GM19328 (cell line): ENCODE results near the gene AKT3.

Source experiments
- ATAC-seq: cut with Tn5 transposase; IDR thresholded peaks from one replicate; pipeline ENCODE4 v1.9.1; 2021; ENCODE audit warnings: mild to moderate bottlenecking, moderate library complexity; ENCODE audit not compliant: unreplicated experiment

AKT3 gene

DNA sequence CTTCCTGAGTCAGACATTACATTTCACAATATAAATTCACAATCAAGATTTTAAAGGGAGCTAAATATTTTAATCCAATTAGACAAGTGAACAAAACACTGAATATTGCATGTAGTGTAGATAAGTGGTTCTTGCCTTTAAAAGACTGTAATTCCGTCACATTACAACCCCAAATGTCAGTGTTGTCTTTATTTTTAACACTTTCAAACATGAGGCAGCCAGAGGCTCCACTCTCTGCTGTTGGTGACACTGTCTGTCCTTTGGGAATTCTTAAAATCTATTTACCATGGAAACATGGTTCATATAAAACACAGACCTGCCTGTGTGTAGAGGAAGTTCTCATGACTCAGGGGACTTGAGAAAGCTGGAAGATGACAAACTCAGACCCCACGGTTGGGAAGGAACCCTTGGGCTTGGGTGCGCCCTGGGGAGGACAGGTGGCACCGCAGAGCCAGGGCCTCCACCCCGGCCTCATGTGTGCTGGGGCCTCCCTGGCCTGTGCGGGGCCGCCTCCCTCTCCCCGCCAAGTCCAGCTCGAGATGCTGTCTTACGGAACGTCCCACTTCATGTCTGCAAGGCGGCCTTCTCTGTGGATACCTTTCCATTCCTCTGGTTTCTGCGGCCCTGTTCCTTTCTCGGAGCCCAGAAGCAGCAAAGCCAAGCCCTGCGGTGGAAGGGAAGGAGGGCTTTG lies 355.2 kb downstream of the AKT3 start:
- no peak for ATAC-seq

GRCh38 chr1:243493156-243494129 lies 356.6 kb downstream of the AKT3 start:
- ATAC-seq, result no peak

DNA sequence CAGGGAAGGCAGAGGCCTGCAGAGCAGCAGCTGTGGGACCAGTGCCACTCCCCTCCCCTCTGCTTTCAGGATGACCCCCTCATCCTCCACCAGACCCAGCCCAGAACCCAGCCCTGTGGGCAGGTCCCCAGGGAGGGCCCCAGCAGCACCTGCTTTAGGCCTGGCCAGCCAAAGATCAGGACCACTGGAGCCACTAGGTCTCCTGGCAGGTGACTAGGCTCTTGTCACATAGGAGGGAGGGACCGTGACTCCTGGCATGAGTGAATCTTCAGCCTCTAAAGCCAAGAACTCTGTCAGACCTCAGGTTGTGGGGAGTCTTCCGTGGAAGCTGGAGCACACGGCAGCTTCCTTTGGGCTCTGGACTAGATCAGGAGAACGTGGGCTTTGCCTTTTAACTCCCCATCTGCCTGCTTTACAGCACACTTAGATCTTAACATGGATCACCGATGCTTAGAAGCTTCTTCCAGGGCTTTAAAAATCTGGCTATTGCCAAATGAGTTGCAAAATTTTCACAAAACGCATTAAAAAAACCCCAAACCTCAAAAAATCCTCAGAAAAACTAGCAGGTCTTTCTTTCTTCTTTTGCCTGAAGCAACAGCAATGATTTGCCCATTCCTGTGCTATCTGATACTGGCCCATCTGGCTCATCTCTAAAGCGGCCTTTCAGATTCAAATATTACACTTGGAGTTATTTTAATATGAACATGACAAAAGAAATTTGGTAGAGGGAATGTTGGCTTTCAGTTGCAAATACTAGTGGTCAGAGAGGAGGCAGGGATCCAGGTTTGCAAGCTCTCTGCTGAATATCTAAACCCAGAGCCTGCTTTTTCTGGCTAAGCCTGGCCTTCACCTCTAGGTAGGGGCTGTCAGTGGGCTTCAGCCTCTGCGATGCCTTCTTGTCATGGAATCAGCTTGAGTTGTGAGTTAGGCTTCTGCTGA lies 359.0 kb downstream of the AKT3 start:
- no peak for ATAC-seq

- ATAC-seq, result no peak
These were observed 360.1 kb downstream of the AKT3 start for GRCh38 chr1:243489681-243490546.

DNA sequence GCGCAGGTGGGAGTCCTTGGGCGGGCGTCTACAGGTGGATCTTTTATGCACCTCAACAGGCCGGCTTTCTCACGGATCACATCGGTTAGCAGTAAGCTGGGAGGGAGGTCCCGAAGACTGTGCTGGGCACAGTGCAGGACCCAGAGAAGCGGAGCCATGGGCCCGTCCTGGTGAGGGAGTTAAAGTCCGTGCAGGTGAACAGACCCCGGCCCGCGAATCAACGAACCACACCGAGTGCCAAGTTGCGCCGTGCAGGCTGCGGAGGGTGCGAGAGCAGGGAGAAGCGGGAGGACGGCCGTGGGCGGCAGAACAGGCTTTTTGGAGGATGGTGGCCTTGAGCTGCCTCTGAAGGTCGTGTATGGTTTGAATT lies 360.9 kb downstream of the AKT3 start:
- no peak for ATAC-seq

- ATAC-seq, result no peak
These were observed 361.4 kb downstream of the AKT3 start for GRCh38 chr1:243488459-243489157.

DNA sequence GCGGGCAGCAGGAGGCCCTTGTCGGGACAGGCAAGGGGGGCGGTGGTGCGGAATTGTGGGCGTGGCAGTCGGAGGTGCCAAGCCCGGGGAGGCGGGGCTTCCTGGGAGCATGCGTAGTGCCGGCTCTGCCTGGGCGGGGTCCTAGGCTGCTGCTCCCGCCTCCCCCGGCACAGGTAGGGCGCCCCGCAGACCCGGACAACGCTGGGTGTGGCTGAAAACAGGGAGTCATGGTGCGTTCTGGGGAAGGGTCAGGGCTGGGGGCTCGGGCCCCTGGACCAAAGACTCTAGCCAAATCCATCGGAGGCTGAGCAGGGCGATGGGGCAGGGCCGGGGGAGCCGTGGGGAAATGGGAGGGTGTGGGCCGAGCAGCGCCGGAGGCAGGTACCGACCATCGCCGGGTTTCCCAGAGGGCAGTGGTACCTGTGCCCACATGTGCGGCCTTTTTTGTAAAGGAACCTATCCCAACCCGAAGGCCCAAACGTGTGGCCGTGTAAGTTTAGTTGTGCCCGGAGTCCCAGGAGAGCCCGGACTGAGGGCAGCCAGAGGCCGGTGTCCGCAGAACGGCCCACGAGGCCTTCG lies 362.3 kb downstream of the AKT3 start:
- no peak for ATAC-seq

DNA sequence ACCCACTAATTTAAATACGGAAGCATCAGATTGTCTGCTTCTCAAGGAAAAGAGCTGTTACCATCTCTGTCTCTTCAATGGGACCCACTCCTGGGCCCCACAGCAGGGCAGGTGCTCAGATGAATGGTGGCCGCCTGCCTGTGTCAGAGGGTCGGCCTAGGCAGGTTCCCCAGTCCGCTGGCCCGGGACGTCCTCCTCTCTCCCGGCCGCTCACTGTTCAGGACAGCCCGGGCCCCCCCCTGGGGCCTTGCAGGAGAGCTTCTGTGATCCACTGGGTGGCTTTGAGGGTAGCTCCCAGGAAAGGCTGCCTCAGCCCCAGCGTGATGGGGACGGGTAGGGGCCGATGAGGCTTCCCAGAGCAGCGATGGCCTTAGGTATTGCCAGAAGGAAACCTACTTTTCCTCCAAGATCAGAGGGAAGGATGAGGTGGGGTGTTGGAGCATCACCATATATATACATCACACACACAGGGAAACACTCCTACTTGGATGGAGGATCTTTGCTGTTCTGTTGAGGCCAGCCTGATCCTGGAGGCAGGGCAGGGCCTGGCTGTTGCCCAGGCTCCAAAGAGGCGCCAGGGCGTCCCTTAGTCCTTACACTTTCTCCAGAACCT lies 362.9 kb downstream of the AKT3 start:
- ATAC-seq, result no peak

- ATAC-seq, result no peak
These were observed 366.1 kb downstream of the AKT3 start for GRCh38 chr1:243483952-243484351.

GRCh38 chr1:243483071-243483771 lies 366.8 kb downstream of the AKT3 start:
- no peak for ATAC-seq

GRCh38 chr1:243482141-243483022 lies 367.7 kb downstream of the AKT3 start:
- no peak for ATAC-seq

DNA sequence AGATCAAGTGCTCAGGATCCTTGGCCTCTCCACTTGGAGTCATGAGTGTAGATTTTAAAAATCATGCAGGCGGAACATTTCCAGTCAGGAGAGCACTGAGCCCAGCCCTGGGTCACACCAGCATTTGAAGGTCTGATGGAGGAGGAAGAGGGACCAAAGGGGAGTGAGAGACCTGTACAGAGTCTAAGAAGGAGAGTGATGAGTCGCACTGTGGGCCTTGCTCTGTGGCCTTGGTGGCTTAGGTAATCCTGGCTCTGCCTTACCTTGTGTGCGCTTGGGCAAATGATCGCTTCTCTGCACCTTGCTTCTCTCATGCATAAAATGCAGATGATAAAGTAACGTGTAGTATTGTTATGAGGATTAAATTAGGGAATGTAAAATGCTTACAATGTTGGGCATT lies 368.9 kb downstream of the AKT3 start:
- ATAC-seq, result no peak

- ATAC-seq, result no peak
These were observed 372.2 kb downstream of the AKT3 start for GRCh38 chr1:243477731-243478290.

DNA sequence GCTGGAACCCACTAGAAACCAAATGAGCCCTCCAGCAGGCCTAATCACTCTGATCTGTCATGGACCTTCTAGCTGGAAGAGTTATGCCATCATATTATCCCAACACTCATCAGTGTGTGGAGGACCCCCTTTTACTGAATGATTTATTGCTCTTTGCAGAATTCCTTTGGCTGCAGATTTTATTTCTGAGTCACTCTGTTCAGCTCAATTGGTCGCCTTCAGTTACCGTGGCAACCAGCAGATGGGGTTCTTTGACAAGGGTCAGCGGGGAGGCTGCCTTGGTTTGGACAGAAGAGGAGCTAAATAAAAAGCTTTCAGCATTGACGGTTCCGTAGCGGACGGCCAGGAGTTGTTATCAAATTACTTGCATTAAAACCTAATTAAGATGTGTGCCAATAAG lies 374.1 kb downstream of the AKT3 start:
- ATAC-seq, result no peak

DNA sequence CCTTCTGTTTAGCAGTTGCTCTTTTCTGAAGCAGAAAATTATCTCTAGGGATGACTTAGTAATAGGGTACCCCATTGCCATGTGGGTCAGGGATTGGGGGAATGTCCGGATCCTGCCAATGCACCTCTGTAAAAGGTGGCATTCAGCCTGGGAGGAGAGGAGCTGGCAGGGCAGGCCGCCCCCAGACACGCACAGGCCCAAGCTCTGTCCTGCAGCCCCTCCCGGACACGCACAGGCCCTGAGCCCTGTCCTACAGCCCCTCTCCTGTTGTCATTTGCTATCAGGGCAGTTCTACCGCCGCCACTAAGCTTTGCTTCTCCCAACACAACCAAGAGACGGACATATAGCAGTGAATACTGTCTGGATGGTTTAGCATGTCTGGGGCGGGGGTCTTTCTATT lies 375.1 kb downstream of the AKT3 start:
- no peak for ATAC-seq

- no peak for ATAC-seq
These were observed 375.7 kb downstream of the AKT3 start for GRCh38 chr1:243474136-243474881.
